NCI-H82 (cell line): ENCODE data around the gene WDR18.

ENCODE experiments used
- DNase-seq: peaks from one replicate; lab custom pipeline; 2025; lab: John Stamatoyannopoulos, UW

The WDR18 gene

DNA sequence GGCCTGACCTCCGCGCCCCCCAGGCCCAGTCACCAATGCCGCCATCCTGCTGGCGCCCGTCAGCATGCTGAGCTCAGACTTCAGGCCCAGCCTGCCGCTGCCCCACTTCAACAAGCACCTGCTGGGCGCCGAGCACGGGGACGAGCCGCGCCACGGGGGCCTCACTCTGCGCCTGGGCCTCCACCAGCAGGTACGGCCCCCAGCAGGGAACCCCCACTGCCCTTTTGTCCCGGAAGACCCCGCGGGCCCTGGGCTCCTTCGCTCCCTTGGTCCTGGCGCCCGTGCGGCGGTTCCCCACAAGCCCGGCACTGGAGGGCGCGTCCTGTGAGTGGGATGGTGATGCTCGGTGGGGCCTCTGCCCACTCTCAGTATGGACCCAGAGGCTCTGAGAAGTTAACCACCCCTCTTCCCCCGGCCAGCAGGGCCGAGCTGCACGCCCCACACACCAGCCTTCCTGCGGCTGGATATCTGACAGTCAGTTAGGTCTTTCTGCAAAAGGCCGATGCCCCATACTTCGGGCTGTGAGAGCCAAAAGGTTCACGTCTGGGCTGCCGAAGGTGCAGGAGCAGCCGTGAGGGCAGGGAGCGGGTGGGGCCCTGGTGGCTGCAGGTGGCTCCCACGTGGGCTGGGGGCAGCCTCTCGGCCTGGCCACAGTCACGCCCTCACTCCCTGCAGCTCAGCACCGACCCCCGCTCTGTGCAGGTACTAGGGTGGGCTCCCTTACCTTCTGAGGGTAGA lies 8.0 kb downstream of the WDR18 start:
- no peak for DNase-seq

- no peak for DNase-seq
Measured at GRCh38 chr19:992670-993055, 8.5 kb downstream of the WDR18 start.

- no peak for DNase-seq
Measured at GRCh38 chr19:993361-993830, 9.3 kb downstream of the WDR18 start.

- DNase-seq = no peak
Measured at GRCh38 chr19:993831-994393, 9.8 kb downstream of the WDR18 start.

DNA sequence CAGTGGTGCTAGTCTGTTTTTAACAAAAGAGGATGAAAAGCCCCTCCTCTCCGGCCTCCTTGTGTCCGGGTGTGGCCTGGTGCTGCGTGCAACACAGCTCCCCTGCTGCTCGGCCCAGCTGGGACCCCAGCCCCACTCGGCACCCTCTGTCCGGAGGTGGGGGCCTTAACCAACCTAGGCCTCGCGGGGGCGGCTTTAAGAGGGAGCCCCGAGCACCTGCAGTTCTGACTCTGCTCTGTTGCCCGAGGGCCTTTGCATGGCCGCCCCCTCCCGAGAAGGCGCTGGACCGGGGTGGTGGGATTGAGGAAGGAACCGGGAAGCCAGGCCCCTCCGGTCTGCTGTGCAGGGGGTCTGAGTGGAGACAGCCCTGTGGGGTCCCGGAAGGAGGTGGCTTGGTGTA lies 10.4 kb downstream of the WDR18 start:
- DNase-seq = no peak

GRCh38 chr19:995051-995827 lies 11.1 kb downstream of the WDR18 start:
- DNase-seq = no peak

DNA sequence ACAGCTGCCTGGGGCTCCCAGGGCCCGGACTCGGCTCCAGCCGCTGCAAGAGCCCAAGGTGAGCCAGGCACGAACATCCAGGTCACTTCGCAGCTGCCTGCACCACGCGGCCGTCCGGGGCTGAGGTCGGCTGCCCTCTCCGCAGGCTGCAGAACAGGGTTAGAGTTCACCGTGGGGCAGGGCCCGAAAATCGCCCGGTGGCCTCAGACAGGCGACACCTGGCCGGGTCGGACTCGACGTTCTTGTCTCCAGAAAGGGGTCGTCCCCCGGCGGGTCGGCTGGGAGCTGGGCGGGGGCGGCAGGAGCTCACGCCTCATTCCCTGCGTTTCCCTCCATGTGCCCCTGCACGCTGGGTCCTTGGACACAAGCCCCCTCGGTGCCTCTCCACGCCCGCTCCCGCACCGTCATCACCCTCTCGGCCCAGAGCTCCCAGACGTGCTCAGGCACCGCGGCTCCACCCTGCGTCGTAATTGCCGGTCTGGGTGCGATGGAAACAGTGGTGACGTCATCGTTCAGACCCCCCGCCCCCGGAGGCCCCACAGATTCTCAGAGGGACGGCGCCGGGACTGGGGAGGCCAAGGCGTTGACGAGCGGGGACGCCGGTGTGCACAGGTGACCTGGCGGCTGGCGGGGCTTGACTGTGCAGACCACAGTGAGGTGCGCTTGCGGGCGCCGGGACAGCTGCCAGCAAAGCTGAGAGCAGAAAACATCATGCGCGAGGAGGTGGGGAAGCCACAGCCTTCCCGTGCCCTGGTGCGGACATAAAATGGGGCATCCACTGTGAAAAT lies 12.1 kb downstream of the WDR18 start:
- peak; percentile 47 for DNase-seq

DNA sequence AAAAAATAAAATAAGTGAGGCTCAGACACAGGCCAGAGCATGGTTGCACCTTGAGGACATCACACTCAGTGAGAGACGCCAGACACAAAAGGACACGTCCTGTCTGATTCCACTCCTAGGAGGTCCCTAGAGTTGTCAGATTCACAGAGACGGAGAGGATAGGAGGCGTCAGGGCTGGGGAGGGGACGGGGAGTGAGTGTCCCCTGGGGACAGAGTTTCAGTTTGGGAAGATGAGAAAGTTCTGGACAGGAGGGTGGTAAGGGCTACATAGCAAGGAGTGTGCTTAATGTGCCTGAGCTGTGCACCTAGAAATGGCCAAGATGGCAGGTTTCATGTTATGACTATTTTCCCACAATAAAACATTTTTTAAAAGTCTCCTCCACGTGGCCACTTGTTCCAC lies 13.9 kb downstream of the WDR18 start:
- no peak for DNase-seq

- no peak for DNase-seq
Measured at GRCh38 chr19:999379-999719, 15.2 kb downstream of the WDR18 start.

- peak; percentile 69 for DNase-seq
Measured at GRCh38 chr19:1000095-1000494, 15.9 kb downstream of the WDR18 start, which contains the start of gene GRIN3B. TSS of gene GRIN3B (plus strand) at chr19:1000419. CDS start at chr19:1000438, 19 bp downstream.

- no peak for DNase-seq
Measured at GRCh38 chr19:1000591-1001537, 16.7 kb downstream of the WDR18 start.

DNA sequence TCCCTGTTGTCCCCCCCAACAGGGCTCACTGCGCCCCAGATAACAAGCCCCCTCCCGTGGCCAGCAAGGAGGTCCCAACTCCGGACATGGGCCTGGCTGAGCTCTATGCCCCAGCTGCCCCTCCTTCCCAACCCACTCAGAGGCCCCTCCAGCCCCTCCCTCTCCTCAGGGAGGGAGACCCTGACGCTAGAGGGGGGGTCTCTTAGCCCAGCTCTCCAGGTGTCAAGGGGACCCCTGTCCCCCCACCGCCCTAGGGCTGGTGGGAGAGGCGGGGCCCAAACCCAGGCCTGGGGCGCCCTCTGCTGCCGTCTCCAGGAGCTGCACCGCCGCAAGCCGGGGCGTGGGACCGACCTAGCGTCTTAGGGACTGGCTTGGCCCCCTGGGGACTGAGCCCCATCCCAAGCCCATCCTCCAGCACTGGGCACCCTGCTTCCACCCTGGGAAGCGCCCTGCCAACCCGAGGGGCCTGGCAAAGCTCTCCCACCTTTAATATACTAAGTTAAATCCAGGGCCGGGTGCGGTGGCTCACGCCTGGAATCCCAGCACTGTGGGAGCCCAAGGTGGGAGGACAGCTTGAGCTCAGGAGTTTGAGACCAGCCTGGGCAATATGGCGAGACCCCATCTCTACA lies 17.5 kb downstream of the WDR18 start:
- DNase-seq = peak; percentile 61

DNA sequence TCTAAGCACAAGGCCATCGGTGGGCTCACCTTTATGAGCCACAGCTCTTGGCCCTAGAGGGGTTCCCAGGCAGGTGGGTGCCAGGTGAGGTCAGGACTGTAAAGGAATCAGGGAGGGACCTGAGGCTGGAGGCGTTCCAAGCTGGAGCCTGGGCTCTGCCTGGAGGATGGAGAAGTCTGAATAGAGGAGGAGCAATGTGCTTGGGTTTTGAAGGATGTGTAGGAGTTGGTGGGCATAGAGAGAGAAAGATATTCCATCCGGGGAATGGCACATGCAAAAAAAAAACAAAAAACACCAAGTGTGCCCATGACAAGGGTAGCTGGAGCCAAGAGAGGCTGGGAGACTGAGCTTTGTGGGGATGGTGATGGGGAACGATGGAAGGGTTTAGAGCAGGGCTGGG lies 18.5 kb downstream of the WDR18 start:
- no peak for DNase-seq

DNA sequence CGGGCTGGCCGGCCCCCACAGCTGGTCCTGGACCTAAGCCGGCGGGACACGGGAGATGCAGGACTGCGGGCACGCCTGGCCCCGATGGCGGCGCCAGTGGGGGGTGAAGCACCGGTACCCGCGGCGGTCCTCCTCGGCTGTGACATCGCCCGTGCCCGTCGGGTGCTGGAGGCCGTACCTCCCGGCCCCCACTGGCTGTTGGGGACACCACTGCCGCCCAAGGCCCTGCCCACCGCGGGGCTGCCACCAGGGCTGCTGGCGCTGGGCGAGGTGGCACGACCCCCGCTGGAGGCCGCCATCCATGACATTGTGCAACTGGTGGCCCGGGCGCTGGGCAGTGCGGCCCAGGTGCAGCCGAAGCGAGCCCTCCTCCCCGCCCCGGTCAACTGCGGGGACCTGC lies 19.1 kb downstream of the WDR18 start:
- no peak for DNase-seq

GRCh38 chr19:1004204-1004802 lies 20.2 kb downstream of the WDR18 start:
- no peak for DNase-seq

GRCh38 chr19:1004803-1005664 lies 20.9 kb downstream of the WDR18 start:
- DNase-seq = no peak

DNA sequence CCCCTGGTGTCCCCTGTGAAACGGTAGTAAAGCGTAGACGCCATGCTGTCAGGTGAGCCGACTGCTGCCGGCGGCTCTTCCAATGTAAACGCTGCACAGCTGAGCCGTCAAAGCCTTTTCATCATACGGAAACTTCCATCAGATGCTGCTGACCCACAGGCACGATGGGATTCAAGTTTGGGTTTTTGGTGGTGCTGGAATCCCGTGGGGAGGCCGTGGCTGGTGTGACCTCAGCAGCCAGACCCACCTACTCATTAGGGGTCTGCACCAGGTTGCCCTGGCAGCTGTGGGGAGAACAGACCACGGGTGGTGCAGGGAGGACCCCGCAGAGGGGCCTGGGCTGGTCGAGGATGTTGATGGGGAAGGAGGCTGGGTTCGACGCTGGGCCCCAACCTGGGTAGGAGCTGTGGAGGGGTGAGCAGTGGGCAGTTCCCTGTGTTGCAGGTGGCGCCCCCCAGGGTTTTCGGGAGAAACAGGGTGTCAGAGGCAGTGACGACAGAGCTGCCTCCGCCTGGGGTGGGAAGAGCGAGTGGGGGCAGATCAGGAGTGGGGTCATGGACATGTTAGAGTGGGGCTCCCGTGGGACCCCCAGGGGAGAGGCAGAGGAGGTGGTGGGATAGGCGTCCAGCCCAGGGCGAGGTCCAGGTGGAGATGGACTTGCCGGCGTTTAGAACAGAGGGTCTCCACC lies 22.7 kb downstream of the WDR18 start:
- DNase-seq = no peak

DNA sequence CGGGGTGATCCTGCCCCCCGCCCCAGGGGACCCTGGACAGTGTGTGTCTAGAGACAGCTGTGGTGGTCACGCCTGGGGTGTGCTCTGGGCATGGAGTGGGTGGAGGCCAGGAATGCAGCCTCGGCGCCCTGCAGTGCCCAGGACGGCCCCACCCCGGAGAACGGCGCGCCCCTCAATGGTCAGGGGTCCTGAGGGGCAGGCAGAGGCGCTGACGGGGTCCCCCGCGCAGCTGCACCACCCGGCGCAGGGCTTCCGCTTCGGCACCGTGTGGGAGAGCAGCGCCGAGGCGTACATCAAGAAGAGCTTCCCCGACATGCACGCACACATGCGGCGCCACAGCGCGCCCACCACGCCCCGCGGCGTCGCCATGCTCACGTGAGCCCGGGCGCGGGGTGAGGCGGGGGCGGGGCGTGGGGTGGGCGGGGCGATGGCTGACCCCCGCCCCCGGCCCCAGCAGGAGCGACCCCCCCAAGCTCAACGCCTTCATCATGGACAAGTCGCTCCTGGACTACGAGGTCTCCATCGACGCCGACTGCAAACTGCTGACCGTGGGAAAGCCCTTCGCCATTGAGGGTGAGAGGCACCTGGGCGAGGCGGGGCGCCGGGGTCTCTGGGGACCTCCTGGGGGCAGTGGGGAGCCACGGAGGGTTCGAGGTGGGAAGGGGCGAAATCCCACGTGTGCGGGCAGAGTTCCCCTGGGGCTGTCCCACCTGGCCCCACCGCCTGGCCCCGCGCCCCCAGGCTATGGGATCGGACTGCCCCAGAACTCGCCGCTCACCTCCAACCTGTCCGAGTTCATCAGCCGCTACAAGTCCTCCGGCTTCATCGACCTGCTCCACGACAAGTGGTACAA lies 23.5 kb downstream of the WDR18 start:
- peak; percentile 36 for DNase-seq
